GM19324 (cell line): ENCODE results near the gene ISM1.

Experiments
- ATAC-seq: cut with Tn5 transposase; IDR thresholded peaks from one replicate; pipeline ENCODE4 v1.9.1; 2021; ENCODE audit warnings: mild to moderate bottlenecking, moderate library complexity; ENCODE audit not compliant: unreplicated experiment, low FRiP score

Gene ISM1

DNA sequence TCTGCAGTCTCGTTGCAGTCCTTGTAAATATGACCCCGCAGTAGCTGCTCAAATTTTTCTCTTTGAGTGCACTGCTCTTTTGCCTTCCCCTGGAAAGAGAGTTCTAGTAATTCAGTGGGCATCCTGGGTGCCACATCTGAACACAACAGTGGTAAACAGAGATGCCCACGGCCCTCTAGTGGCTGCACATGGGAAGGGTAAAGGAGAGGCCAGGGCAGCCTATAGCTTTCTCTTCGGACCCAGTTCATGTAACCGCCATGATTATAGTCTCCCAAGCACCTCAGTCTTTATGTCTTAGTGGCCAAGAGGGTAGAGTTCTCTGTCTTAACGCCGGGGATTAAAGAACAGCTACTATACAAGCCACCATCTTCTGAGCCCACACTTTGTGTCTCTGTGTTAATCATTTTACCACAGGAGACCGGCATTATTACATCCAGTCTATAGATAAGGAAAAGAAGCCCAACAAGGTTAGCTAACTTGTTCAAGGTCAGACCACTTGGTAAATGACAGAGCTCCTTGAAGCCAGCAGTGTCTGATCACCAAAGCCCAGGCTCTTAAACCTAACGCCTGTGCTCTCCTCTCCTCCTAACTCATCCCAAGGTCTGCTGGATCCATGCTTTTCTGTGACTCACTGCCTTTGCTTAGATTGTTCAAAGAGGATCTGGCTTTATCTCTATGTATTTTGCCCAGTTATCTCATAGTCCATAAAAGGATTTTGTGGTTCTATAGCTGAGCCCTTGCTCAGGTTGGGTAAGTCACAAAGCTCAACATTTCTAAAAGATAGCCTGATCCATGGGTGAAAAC lies 81.8 kb downstream of the ISM1 start:
- ATAC-seq, result peak; percentile 81

GRCh38 chr20:13305284-13305683 lies 84.2 kb downstream of the ISM1 start:
- ATAC-seq, result no peak

- no peak for ATAC-seq
These were observed 86.6 kb downstream of the ISM1 start for GRCh38 chr20:13307562-13308163.

DNA sequence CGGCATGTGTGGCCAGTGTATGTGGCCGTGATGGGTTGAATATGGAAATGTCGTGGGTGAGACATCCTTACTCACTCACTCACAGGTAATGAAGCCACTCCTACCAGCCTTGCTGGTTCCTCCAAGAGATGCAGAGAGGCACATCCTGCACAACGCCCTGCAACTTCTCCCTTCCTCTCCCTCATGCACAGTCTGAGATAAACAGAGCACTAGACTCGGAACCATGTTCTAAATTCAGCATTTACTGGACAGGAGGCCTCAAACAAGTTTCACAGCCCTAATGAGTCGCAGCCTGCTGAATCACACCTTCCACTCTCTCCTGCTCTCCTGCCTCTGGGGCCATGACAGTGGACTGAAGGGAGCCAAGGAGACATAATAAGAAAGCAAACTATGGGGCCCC lies 91.2 kb downstream of the ISM1 start:
- ATAC-seq, result no peak

- no peak for ATAC-seq
These were observed 92.1 kb downstream of the ISM1 start for GRCh38 chr20:13313201-13313600.

GRCh38 chr20:13317439-13317838 lies 96.4 kb downstream of the ISM1 start:
- no peak for ATAC-seq

GRCh38 chr20:13318871-13319521 lies 97.9 kb downstream of the ISM1 start:
- no peak for ATAC-seq

- ATAC-seq, result no peak
These were observed 99.6 kb downstream of the ISM1 start for GRCh38 chr20:13320702-13321101.

DNA sequence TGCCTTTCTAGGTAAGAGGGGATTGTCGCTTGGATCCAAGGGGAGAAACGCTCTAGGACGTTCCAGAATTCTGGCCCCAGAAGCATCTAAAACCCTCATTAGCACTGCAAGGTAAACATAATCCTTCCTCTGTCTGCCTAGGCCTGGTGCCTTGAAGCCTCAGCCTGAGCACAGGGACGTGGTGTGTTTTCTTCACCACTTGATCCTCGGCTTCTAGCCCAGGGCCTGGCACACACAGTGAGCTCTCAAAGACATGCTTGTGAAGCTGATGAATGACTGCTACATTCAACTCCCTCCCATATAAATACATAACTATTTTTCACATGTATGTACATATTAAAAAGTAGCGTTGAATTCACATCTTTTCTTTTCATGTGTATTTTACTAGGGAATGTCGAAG lies 100.3 kb downstream of the ISM1 start:
- no peak for ATAC-seq

- ATAC-seq, result no peak
These were observed 101.1 kb downstream of the ISM1 start for GRCh38 chr20:13322198-13322597.

DNA sequence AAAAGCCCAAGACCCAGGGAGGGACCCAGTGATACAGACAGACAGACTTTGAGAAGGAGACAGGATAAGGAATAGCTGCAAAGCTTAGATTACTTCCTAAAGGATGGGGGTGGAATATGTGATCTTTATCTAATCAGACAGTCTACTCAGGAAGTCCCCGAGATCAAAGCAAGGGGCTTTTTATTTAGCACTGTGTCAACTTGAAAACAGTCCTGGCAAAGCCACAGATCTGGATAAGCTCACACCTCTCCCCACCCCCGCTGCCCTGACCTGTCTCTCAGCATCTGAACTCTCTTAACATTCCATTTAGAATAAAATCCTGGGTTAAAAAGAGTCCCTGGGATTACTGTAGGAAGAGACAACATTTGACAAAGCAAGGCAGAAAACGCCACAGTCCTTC lies 101.5 kb downstream of the ISM1 start:
- no peak for ATAC-seq

GRCh38 chr20:13325033-13325432 lies 104.0 kb downstream of the ISM1 start:
- no peak for ATAC-seq

DNA sequence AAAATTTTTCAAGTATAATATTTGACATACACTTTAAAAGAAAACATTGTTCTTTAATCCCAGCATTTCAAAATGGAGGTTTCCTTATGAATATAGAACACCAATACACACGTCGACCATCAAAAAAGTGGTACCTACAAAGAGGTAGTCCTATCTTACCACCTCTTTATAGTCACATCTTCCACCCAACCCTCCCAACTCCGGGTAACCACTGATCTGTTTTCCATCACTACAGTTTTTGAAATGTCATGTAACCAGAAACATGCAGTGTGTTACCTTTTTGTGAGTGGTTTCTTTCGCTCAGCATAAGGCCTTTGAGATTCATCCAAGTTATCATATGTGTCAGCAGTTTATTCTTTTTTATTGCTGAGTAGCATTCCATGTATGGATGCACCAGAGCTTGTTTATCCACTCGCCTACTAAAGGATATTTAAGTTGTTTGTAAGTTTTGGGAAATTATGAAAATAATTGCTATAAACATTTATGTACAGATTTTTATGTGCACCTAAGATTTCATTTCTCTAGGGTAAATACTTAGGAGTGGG lies 104.8 kb downstream of the ISM1 start:
- no peak for ATAC-seq

DNA sequence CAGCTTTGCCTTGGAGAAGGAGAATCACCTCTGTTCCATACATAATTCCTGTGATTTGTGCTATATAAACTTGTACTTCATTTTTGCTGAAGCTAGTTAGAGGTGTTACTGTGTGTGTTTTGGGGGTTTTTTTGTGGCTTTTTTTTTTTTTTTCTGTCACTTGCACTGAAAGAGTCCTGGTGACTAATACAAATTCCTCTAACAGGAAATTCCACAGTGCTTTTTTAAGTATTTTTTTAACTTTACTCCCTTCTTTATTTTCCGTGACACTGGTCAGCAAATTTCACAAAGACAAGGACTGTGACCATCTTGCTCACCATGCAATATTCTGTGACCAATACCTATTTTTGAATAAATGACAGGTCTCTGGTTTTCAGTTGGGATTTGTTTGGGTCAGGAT lies 110.5 kb downstream of the ISM1 start:
- ATAC-seq, result no peak

GRCh38 chr20:13333036-13333435 lies 112.0 kb downstream of the ISM1 start:
- no peak for ATAC-seq

- ATAC-seq, result no peak
These were observed 112.7 kb downstream of the ISM1 start for GRCh38 chr20:13333793-13334192.

- no peak for ATAC-seq
These were observed 115.4 kb downstream of the ISM1 start for GRCh38 chr20:13336308-13337089.

- no peak for ATAC-seq
These were observed 116.2 kb downstream of the ISM1 start for GRCh38 chr20:13337090-13337784.

DNA sequence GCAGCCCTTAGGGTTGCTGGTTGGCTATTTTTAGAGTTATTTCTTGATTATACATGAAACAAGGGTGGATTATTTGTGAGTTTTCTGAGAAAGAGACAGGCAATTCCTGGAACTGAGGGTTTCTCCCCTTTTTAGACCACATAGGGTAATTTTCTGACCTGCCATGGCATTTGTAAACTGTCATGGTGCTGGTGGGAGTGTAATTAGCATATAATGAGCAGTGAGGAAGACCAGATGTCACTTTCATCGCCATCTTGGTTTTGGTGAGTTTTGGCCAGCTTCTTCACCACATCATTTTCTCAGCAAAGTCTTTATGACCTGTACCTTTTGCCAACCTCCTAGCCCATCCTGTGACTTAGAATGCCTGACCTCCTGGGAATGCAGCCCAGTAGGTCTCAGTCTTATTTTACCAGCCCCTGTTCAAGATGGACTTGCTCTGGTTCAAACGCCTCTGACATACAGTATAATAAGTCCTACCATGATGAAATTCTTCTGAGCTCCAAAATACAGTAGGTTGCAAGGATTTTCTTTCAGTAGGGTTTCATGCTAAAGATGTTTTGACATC lies 117.1 kb downstream of the ISM1 start:
- no peak for ATAC-seq

- no peak for ATAC-seq
These were observed 117.9 kb downstream of the ISM1 start for GRCh38 chr20:13338999-13339411.
